Cardiac septum (tissue), 1 donor: ENCODE results near the gene HSPA1B. TPM values are rescaled to one million over a fixed set of nuclear protein-coding genes. Genes with fewer than 3 reads are reported as not detected.
"Not testable (repeated sequence)": the region's sequence is repeated elsewhere in the genome, so short reads cannot be mapped to it uniquely, and the experiment has no call there.

Experiments
- DNase-seq: peaks from one replicate; pipeline ENCODE4 v3.0.0-alpha.2; 2020; ENCODE audit warnings: low spot score
- intact Hi-C: fragments of 100-400 bp; cut with DNase I; formaldehyde crosslinking; loops from one replicate; pipeline ENCODE4 v1.14.0; 2022
- total RNA-seq: library from RNA; stranded (reverse); fragmentation: NEBNext Ultra II Directional; extraction: Animal tissue kit (Norgen Biotek cat#: 25700); gene quantifications from one replicate; pipeline ENCODE4 v1.2.1, GENCODE V29; 2021
- donor health status: DM: no; HTN: no; CAD: no.

The HSPA1B gene
- total RNA-seq, 1 donor from 2014 or later, result 221 TPM

DNA sequence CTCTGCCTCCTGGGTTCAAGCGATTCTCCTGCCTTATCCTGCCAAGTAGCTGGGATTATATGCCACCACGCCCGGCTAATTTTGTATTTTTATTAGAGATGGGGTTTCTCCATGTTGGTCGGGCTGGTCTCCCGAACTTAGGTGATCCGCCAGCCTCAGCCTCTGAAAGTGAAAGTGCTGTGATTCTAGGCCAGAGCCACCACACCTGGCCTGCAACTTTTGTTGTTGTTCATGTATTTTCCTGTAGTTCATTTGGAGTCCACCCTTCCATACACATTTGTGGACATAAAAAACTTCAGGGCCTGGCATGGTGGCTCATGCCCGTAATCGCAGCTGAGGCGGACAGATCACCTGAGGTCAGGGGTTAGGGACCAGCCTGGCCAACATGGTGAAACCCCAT lies 14.5 kb downstream of the HSPA1B start:
- intact Hi-C loops, result no loop called here
- DNase-seq, result no peak

DNA sequence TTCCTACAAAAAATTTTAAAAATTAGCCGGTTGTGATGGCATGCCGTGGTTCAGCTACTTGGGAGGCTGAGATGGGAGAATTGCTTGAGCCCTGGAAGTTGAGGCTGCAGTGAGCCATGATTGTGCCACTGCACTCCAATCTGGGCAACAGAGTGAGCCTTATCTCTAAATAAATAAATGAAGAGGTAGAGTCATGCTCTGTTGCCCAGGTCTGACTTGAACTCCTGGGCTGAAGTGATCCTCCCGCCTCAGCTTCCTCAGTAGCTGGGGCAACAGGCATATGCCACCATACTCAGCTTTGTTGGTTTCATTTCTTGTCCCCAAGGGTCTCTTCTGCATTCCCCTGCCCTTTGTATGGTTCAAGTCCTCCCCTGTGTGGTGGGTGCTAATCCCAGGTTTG lies 17.0 kb downstream of the HSPA1B start:
- DNase-seq, result no peak
- intact Hi-C loops, result no loop called here

GRCh38 chr6:31847276-31847978 lies 19.9 kb downstream of the HSPA1B start:
- DNase-seq, result no peak
- intact Hi-C loops, result no loop called here

GRCh38 chr6:31850765-31851484 lies 23.4 kb downstream of the HSPA1B start:
- no peak for DNase-seq
- intact Hi-C loops, result no loop called here

DNA sequence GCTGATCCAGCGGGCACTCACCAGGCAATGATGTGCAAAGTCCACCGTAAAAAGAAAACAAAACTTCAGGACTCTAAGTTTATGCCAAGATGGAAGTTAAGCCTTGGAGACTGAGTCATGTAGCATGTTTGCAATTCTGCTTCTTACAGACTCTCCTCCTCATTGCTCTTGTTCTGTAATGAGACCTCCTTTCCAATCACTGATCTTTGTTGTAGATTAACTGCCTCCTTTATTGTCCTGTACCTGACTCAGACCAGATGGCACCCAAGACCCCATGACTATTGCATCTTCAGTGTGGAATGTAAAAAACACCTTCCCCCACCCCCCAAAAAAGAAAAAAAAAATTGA lies 23.9 kb downstream of the HSPA1B start:
- intact Hi-C loops, result no loop called here
- no peak for DNase-seq

GRCh38 chr6:31851980-31852718 lies 24.6 kb downstream of the HSPA1B start:
- intact Hi-C loops, DNase-seq: not testable (repeated sequence)

DNA sequence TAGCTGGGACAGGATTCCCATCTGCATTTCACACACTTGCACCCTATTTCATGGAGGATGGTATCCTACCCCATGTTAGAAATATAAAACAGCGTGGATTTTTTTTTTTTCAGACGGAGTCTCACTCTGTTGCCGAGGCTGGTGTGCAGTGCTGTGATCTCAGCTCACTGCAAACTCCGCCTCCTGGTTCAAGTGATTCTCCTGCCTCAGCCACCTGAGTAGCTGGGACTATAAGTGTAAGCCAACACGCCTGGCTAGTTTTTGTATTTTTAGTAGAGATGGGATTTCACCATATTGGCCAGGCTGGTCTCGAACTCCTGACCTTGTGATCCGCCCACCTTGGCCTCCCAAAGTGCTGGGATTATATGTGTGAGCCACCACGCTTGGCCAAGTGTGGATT lies 30.2 kb downstream of the HSPA1B start:
- intact Hi-C loops, DNase-seq: not testable (repeated sequence)

- DNase-seq, result no peak
- intact Hi-C loops, result no loop called here
Observed at GRCh38 chr6:31858707-31859106, 31.2 kb downstream of the HSPA1B start.

GRCh38 chr6:31859923-31860322 lies 32.4 kb downstream of the HSPA1B start:
- DNase-seq, result no peak
- intact Hi-C loops, result loop anchor here (10.0 kb wide), 1 partner anchor 175 kb away; the partner anchor contains the start of gene LY6G5C

DNA sequence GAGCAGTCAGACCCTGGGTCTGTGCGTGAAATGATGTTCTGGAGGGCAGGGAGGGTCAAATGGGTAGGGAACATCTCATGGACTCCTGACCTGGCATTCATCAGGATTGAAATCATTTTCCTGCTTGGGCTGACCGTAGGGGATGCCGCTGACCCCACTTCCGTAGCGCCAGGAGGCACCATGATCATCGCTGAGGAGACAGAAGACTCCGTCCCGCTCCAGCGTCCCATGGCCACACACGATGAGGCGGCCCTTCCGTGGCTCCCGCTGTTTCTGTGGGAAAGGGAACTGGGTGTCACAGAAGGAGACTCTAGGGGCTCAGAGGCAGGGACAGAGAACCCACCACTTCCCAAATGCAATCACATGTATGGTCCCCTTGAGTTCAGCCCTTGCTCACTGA lies 32.8 kb downstream of the HSPA1B start:
- DNase-seq, result no peak
- intact Hi-C loops, result loop anchor here (10.0 kb wide), 1 partner anchor 176 kb away; the partner anchor contains the start of gene LY6G5C

GRCh38 chr6:31861150-31861549 lies 33.6 kb downstream of the HSPA1B start:
- DNase-seq, result no peak
- intact Hi-C loops, result loop anchor here (10.0 kb wide), 1 partner anchor 176 kb away; the partner anchor contains the start of gene LY6G5C

DNA sequence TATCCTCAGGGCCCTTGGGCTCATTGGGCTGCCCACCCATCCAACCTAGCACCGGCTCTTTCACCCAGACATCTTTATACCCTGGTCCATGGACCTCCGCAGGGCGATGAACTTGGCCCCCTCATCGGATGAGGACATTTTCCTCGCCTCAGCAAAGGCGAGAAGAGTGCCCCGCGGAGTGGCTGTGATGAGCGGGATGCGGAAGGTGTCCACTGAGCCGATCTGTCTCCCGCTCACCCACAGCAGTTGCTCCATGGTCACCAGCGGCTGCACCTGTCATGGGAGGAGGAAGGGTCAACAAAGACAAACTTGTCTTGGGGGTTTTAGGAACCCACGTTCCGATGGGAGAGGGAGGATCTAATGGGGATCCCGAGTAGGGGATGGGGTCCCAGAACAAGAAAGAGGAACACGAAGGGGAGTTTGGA lies 34.4 kb downstream of the HSPA1B start:
- intact Hi-C loops, result loop anchor here (2.0 to 10.0 kb wide), 3 partner anchors 27 to 177 kb away; partner anchors contain the start of genes EHMT2 and LY6G5C
- DNase-seq, result no peak

GRCh38 chr6:31862344-31863235 lies 35.1 kb downstream of the HSPA1B start, which contains the start of gene NEU1:
Gene NEU1 (minus strand): TSS chr6:31862821. CDS start chr6:31862776, 45 bp downstream.
- intact Hi-C loops, result loop anchor here (2.0 to 10.0 kb wide), 3 partner anchors 28 to 178 kb away; partner anchors contain the start of genes EHMT2 and LY6G5C
- peak; percentile 100 for DNase-seq

DNA sequence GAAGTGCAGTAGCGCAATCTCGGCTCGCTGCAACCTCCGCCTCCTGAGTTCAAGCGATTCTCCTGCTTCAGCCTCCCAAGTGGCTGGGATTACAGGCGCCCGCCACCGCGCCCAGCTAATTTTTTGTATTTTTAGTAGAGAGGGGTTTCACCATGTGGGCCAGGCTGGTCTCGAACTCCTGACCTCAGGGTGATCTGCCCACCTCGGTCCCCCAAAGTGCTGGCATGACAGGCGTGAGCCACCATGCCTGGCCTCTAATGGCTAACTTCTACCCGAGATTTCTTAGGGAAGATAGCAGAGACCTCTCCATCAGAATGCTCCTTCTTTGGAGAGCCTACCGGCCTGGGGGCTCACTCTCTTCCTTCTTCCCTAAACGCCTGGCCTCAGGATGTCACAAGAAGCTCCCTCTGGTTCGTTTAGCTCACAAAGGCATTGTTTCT lies 36.6 kb downstream of the HSPA1B start:
- intact Hi-C loops, result loop anchor here (10.0 kb wide), 1 partner anchor 179 kb away; the partner anchor contains the start of gene LY6G5C
- DNase-seq, result not testable (repeated sequence)

DNA sequence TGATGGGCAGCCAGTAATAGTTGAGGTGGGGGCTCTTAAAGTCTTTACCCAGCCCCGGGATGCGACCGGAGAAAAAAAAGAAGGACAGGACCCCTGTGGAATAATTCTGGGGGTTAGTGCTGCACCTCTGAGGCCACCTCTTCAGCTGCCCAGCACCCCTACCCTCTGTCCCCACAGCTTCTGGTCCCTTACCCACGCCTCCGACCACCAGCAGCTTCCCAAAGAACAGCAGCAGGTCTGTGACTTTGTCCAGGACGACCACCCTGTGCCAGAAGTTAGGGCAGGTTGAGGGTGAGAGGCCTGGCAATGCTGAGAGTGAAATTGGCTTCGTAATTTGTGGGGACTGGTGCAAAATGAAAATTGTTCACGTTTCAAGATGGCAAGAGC lies 37.3 kb downstream of the HSPA1B start:
- intact Hi-C loops, result loop anchor here (10.0 kb wide), 1 partner anchor 180 kb away; the partner anchor contains the start of gene LY6G5C
- DNase-seq, result no peak

GRCh38 chr6:31865205-31866118 lies 37.9 kb downstream of the HSPA1B start:
- intact Hi-C loops, result loop anchor here (10.0 kb wide), 1 partner anchor 181 kb away; the partner anchor contains the start of gene LY6G5C
- DNase-seq, result no peak

- intact Hi-C loops, result loop anchor here (10.0 kb wide), 1 partner anchor 184 kb away; the partner anchor contains the start of gene LY6G5C
- not testable (repeated sequence) for DNase-seq
Observed at GRCh38 chr6:31868658-31868971, 41.1 kb downstream of the HSPA1B start.

- DNase-seq, result no peak
- intact Hi-C loops, result loop anchor here (10.0 kb wide), 1 partner anchor 185 kb away; the partner anchor contains the start of gene LY6G5C
Observed at GRCh38 chr6:31869343-31869742, 41.8 kb downstream of the HSPA1B start.
